HG03097 (cell line): Measurements from ENCODE around the gene AFF3.
"Not testable (repeated sequence)": the region's sequence is repeated elsewhere in the genome, so short reads cannot be mapped to it uniquely, and the experiment has no call there.

Experiments
- ATAC-seq: cut with Tn5 transposase; IDR thresholded peaks from one replicate; pipeline ENCODE4 v1.9.1; 2021; ENCODE audit not compliant: unreplicated experiment, low FRiP score

The AFF3 gene

DNA sequence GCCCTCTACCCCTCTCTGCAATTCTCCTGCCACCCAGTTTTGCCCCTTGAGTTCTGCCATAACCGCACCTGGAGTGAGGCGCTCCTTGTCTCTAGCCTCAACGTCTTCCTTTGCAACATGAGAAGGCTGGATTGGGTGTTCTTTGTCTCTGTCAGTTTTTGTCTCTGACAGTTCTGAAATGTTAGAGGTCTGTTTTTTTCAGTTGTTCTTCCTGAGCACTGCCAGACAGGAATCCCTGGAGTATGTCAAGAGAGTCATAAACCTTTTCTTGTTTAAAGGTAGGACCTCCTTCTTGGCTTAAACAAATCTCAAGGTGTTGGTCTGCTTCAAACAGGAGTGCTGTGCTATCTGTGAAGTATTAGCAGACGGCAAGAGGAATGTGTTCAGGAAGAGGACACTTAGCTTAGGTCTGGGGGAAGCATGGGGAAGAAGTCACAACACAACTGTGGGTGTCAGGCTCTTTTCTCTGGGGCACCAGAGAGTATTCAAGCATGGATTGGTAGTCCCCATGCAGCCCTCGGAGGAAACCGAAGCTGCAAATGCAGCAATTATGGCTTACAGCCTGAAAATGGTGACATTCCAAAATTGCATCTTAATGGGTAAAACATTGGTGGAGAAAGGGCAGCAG, 32.3 kb downstream of the AFF3 start:
- ATAC-seq, result no peak

DNA sequence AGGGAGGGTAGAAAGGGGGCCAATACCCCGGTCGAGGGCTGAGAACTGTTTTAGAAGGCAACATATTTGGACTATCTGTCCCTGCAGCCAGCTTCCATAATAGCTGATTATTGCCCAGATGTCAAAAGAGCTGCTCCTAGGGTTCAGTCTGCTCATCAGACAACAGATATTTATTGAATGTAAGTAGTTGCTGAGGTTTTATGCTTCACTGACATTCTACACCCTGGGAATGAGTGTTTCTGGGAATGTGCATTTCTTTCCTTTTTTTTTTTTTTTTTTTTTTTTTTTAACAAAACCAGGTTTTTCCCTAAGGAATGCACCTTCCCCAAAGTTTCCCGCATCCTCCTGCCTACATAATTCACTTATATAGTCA, 33.8 kb downstream of the AFF3 start:
- not testable (repeated sequence) for ATAC-seq

DNA sequence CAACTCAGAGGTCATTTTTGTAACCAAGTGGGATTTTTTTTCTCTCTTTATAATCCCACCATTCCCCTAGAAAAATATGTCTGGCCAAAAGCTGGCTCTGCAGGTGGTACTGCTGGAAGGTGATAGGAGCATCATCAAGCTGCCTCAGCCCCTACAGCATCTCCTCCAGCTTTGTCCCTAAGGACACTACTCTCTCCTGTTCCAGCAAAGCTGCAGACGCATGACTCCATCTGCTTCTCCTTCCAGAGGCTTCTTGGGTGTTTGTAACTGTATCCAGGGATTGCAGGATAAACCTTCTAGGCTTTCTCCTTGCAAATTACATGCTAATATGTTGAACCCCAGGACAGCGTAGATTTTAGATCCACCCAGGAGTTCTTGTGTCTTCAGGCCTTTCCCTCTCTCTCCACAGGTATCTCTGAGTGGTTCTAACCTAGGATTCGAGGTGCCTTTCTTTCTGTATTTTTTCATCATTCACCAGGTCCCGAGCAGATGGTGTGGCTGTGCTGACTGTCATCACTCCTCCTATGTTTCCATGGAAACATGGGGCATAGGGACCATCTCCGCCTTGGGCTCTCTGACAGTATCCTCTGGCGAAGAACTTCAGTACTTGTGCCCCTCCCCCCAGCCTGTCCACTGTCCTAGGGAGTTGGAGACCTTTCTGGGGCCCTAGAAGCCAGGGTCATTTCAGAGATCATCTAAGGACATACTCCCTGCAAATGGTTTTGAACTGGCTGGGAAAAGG, 34.3 kb downstream of the AFF3 start:
- no peak for ATAC-seq

DNA sequence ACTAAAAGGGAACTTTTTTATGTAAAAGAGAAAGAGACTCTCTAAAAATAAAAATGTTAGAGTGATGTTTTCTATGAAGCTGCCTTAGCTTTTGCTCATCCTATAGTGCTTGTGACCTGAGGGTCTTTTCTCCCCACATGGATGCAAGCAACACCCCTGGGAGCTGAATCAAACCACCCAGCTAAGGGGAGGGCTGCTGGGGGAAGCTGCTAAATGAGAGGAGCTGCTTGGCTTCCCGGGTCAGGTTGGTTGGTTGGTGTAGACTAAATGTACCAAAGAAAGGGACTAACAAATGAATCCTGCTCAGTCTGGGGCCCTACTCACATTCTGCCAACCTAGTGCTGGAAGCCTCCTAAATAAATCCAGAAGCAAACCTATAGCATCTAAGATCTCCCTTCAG, 35.0 kb downstream of the AFF3 start:
- no peak for ATAC-seq

DNA sequence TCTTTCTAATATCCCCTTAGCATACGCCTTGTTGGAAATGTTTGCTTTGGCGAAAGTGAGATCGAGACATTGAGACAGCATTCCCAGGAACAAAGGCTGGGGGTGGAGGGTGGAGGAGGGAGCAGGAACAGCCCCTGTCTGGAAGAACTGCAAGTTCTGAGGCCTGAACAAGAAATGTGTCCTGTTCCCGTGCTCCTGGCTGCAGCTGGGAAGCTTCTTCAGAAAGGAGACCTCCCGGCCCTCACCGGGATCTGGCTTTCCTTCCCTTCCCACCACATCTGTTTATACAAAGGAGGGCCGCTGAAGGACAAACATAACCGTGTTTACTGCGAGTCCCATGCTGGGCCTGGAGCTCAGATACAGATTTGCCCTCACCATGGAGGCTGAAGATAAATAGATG, 35.9 kb downstream of the AFF3 start:
- ATAC-seq, result no peak

DNA sequence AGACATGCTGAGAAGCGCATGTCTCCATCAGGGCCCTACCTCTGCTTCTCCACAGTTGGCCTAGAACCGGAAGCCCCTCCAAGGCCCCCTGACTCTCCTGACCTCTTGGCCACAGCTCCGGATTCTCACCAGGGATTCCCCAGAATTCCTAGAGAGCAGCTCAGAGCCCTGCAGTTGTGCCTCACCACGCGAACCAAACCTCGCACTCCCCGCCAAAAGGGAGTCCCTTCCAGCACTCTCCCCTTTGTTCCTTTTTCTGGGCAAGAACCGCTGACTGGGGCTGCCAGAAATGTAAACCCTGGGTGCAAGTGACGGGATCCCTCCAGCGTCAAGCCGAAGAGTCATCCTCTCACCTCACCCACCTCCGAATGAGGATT, 36.7 kb downstream of the AFF3 start:
- ATAC-seq, result no peak

DNA sequence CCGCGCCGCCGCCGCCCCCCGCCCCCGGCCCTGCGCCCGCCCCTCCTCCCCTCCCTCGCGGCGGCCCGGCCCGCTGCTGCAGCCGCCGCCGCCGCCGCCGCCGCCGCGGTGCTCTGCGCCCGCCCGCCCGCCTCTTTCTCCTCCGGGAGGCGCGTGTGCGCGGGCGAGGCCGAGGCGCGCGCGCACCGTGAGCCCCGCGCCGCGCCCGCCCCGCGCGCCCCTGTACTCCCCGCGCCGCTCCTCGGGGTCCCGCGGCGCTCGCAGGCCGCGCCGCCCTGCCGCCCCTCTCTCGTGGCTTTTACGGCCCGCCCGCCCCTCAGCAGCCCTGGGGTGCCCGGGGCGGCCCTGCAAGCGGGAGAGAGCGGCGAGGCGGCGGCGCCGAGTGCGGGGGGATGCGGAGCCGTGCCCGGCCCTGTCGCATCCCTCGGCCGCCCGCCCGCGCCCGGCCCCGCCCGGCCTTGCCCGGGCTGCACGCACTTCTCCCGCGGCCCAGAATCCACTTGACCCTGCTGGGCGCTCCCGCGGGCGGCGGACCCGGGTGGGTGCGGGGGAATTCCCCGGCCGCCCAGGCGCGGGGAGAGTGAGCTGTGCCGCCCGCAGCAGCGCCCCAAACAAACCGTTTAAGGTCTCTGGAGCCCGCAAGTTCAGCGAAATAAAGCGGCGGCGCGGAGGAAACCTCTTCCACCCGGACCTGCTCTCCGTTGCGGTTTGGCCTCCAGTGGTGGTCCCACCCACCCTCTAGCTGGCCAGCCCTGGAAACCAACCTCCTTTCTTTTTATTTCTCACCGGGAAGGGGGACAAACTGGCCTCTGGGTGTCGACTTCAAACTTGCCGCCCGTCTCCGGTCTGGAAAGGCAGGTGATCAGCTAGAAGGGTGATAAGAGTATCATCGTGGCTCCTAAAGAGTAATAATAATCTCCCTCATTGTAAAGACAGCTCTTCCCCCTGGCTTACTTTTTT, 37.4 kb downstream of the AFF3 start:
- no peak for ATAC-seq

DNA sequence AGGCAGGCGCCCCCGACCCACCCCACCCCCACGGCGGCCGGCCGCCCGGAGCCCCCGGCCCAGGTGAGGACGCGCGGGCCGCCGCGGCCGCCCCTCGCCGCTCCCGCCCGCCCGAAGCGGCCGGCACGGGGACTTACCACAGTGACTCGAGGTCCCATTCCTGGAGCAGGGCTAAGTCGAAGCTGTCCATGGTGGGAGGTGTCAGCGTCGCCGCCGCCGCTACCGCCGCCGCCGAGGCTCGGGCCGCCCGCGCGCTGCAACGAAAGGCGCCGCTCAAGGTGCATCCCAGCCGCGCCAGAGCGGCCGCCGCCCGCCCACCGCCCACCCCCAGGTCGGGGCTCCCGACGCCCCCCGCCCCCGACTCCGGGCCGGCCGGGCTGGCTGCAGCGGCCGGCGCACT, 38.1 kb downstream of the AFF3 start:
- ATAC-seq, result not testable (repeated sequence)

DNA sequence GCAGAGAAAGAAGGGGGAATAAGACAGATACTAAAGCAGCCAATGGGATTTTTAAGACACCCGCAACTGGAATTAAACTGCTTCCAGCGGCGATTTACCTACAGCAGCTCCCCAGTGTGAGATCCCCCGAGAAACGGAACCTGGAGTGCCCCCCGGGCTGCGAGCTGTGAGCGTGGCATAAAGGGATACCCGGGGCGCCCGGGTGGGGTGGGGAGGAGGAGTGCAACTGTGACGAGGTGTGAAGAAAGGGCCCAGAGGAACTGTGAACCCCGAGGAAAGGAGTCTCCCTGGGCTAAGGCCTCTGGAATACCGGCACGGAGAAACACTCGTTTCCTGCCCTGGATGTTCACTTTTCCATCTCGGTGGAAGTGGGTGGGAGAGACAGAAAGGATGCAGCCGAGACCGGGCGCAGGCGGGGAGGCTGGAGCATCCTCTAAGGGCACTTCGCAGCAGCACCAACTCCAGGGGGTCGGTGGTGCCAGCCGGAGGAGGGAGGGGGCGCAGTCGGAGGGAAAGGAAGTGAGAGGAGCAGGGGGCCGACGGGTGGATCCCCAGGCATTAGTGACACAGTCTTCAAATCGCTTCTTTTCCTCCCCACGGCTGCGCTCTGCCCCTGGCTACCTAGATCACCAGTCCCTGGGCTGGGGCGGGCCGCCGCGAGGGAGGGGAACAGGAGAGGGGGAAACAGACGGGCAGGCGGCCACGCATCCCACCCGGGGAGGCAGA, 38.7 kb downstream of the AFF3 start:
- not testable (repeated sequence) for ATAC-seq

DNA sequence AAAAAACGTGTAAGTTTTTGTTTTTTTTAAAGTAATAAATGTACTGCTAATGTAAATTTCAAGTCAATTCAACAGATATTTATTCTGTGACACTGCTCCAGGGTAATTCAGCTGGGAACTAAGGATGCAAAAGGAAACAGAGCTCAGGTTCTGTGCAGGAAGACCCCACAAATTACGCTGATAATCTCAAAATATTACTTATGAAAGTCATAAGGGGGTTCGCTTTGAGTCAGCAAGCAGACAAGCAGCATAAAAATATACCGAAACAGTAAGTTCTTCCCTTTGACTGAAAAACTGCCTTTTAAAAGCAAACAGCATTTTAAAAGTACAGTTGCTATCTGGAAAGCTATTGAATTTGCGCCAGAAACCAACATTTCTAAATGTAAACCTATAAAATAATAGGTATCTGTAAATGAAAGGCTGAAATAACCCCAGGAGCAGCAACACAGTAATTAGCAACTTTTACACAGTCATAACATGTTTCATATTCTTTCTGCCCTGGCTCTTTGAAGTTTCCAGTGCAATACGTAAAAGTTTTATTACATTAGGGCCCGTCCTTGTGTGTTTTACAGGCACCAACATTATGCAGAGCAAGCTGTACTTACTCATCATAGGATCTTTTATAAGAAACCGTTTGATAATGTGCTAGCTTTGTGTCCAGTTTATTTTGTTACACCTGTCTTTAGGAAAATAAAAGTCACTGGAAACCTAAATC, 39.8 kb downstream of the AFF3 start:
- ATAC-seq, result not testable (repeated sequence)

DNA sequence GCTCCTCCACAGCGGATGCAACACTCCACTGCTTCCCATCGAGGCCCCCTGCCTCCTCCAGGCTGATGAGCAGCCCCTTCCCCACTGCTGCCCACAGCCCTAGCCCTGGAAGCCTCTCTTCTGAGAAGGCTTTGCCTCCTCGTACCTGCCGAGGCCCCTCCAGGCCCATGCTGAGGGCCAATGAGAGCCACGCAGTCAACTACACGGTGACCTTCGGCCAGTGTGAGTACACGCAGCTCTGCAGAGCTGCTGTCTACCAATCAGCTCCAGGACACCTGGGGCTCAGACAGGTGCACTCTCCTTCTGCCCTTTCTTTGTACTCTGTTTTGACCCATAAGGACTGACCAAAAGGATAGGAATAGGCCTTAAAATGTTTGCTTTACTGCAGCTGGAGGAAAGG, 43.5 kb downstream of the AFF3 start:
- not testable (repeated sequence) for ATAC-seq

DNA sequence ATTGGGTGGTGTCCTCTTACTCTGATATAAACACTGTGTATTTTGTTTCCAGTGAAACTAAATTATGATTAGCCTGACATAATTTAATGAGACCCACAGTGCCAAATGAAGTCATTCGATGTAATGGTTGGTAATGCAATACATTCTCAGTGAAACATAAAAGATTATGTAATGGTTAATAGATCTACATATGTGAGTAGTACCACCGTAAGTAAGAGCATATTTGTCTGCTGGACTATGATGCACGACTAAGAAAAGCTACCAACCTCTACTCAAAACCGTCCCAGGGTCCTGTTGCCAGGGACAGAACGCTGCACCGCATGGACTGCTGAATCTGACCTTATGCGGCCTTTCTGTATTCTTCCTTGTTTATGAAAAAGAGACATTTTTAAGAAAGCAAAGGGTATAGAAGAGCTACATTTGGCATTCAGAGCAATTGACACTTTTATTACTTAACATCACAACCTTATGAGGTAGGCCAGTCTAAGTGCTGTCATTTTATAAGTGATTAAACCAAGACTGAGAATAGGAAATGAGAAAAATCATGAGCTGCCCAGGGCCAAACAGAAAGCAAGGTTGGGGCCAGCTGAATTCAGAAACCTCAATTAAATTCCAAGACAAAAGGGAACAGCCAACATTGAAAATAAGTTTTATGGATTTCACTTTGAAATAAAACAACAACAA, 44.6 kb downstream of the AFF3 start:
- ATAC-seq, result not testable (repeated sequence)

DNA sequence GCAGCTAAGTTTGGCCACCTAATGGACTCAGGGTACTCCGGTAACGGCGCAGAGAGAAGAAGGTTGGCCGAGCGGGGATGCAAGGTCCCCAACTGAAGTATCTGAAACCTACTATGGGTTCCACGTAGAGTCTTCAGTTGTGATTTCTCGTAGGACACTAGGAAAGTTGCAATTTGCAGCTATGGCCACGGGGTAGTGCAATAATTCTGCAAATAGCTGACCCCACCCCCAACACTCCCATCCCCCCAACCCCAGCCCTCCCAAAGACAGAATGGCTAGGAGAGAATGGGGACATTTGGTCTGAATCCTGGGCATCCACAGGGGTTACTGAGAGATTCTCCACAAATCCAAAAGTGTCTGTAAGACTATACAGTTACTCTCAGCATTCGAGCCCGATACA, 46.5 kb downstream of the AFF3 start:
- ATAC-seq, result not testable (repeated sequence)

DNA sequence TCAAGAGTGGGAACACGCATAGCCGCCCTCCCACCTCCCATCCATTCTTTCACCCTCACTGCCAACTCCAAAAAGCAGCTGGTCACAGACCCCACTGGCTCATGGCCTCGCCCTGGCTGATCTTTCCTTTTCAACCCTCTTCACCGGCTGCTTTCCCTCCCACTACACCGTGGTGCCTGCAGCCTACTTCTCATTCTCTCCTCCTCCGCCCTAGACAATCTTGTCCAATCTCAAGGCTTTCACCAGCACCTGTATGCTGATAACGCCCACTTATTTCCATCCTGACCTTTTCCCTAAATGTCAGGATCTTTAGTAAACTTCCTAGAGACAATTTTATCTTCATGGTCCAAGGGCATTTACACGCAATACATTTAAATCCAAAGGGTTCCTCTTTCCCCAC, 50.6 kb downstream of the AFF3 start:
- not testable (repeated sequence) for ATAC-seq

DNA sequence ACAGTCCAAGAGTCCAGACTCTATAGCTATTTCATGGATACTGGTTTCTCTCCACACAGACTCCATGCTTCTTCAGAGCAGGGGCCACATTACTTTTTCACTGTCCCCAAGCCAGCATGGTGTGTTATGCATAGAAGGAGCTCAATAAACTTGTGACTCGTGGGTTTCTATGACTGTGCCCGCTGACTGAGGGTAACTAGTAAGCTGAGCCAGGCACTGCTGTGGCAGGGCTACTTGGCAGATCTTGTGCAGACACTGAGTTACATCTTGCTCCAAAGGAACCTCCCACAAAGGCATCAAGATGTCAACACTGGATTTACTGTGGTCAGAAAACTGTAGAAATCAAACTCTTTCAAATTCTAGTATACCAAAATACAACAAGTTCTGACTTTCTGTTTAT, 56.6 kb downstream of the AFF3 start:
- ATAC-seq, result not testable (repeated sequence)

DNA sequence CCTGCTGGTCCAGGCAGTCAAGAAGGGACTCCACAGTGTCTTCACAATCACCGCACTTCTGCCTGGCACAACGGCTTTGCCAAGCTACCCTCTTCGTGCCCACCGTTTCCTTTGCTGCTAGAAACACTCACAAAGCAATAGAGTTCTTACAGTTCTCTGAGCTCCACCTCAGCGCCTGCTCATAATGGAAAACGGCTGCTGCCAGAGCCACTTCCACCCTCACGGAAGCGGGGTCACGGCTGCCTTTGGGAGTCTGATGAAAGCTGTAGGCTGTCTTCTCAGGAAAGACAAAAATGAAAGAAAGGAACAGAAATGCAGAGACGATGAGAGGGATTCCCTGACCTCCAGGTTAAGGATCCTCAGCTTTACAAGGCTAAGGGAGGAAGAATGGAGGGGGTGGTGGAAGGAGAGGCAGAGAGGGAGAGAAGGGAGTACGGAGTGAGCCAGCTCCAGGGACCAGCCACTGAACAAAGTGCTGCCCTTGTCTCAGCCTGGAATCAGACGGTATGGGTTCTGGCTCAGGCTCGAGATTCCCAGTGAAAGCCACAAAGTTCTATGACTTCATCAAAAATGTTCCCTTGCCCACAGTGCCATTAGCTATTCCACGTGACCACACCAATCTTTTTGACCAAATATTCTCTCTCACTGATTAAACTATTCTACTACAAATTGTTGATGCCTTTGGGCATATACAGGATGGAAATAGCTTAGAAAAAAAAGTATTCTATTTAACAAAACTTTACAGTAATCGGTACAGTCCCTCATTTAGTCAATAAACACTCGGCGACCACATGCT, 58.8 kb downstream of the AFF3 start:
- not testable (repeated sequence) for ATAC-seq

DNA sequence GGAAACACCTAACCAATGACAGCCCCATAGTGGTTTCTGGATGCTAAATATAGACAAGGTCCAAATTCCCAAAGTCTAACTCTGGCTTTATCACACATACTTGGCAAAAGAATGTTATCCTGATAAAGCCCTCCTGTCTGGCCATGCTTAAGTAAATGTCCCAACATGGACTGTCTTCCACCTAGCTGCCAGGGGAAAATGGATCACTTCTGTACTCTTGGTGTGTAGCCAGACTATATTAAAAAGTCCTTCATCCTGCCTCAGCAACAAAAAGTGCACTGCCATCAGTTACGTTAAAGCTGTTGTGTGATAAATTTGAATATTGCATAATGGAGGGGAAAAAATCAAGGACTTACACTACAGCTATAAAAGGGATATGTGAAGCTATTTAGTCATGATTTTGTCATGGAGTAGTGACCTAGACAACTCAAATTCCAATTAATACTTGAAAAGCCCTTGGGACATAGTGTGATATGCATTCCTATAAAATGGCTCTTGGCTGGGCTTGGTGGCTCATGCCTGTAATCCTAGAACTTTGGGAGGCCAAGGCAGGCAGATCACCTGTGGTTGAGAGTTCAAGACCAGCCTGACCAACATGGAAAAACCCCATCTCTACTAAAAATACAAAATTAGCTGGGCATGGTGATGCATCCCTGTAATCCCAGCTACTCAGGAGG, 60.0 kb downstream of the AFF3 start:
- not testable (repeated sequence) for ATAC-seq

DNA sequence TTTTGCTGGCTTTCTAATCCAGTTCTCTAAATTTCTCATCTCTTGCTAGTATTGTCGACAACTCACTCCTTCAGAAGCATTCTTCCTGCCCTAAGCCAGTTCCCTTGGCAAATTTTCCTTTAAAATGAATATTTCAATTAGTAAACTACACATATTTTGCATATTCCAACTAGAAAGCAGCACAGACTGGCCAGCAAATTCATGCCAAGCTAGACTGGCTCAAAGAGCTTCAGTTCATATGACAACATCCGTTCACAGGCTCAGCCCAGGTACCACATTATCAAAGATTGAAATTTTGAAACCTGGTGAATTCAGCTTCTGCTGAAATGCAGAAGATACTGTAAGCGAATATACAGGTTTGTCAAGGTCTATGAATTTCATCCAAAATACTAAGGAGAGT, 64.5 kb downstream of the AFF3 start:
- no peak for ATAC-seq
